NT2/D1 (cell line): ENCODE measurements around the gene SCN1B.
A peak's percentile ranks its signal among the peaks of the same experiment; 100 is the strongest.

Experiments
- DNase-seq: peaks from one replicate; pipeline ENCODE4 v3.0.0-alpha.2; 2011; ENCODE audit warnings: low read depth, low spot score
- H3K27me3 ChIP-seq: 2 replicates; pipeline ENCODE4 v1.6.0; 2011; ENCODE audit warnings: mild to moderate bottlenecking; ENCODE audit not compliant: insufficient read length, insufficient read depth
- H3K36me3 ChIP-seq: 2 replicates; pipeline ENCODE4 v1.6.1; 2011; ENCODE audit warnings: mild to moderate bottlenecking, low read length, mixed read lengths; ENCODE audit not compliant: insufficient read depth, insufficient read length
- H3K4me1 ChIP-seq: 2 replicates; pipeline ENCODE4 v1.5.1; 2011; ENCODE audit not compliant: insufficient read depth, insufficient read length
- H3K4me3 ChIP-seq: 2 replicates; pipeline ENCODE4 v1.5.1; 2011; ENCODE audit warnings: low read depth; ENCODE audit not compliant: insufficient read length
- H3K9ac ChIP-seq: 2 replicates; pipeline ENCODE4 v1.6.0; 2011; ENCODE audit warnings: low read depth; ENCODE audit not compliant: insufficient read length
- H3K9me3 ChIP-seq: 2 replicates; pipeline ENCODE4 v1.5.1; 2011; ENCODE audit warnings: mild to moderate bottlenecking, low read length; ENCODE audit not compliant: insufficient read depth
- SUZ12 ChIP-seq: IDR thresholded peaks from 2 replicates; pipeline ENCODE4 v1.6.1; 2011; ENCODE audit not compliant: insufficient read length, insufficient read depth; ENCODE audit errors: extremely low read depth
- YY1 ChIP-seq: IDR thresholded peaks from 2 replicates; pipeline ENCODE4 v1.6.1; 2011; ENCODE audit not compliant: insufficient read length, insufficient read depth
- ZNF274 ChIP-seq: IDR thresholded peaks from 2 replicates; pipeline ENCODE4 v1.6.1; 2011; ENCODE audit warnings: mild to moderate bottlenecking, low read depth, low read length

SCN1B gene

GRCh38 chr19:34998777-34999497 is 31.3 kb upstream of the SCN1B start:
- H3K4me1 ChIP-seq = peaks cover 4% of the 10 kb centered on the region
- DNase-seq = peak; percentile 54

GRCh38 chr19:34999498-35000337 is 30.6 kb upstream of the SCN1B start, which contains the start of gene GRAMD1A:
Gene GRAMD1A, plus strand, starts transcription at chr19:35000323. Its CDS starts 156 bp downstream, at chr19:35000479.
- Histone ChIP-seq H3K4me3 (peak within 1 kb of the TSS; percentile 70), H3K9me3 (peaks cover 5% of the 10 kb centered on the region; the same call in 1 of the 2 replicates), H3K4me1 (peaks cover 2% of the 10 kb centered on the region), H3K36me3 (peaks cover 22% of the 10 kb centered on the region), H3K27me3 (no peaks in the 10 kb centered on the region), H3K9ac (peak within 1 kb of the TSS; percentile 92)
- DNase-seq = peak; percentile 69
- TF ChIP-seq YY1 (no peak), SUZ12 (no peak), ZNF274 (no peak)

More at GRCh38 chr19:34998777-34999497, 31.3 kb upstream of the SCN1B start:
- H3K4me3 ChIP-seq = peak overlapping the region; percentile 70
- peaks cover 8% of the 10 kb centered on the region; the same call in 1 of the 2 replicates for H3K9me3 ChIP-seq
- peaks cover 17% of the 10 kb centered on the region for H3K36me3 ChIP-seq
- no peaks in the 10 kb centered on the region for H3K27me3 ChIP-seq
- peak overlapping the region; percentile 92 for H3K9ac ChIP-seq
- TF ChIP-seq SUZ12 (no peak), ZNF274 (no peak), YY1 (no peak)

DNA sequence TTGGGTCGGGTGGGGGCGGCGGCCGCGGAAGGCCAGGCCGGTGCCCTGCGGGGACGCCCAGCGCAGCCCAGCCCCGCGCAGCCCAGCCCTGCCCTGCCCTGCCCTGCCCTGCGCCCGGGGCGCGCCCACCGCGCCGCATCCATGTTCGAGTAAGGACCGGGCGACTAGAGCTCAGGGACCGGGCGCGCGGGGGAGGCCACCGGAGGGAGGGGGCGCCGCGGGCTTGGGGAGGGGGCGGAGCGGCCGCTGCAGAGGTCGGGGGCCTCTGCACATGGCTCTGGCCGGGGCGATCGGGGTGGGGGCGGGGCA is 30.0 kb upstream of the SCN1B start:
- H3K9me3 ChIP-seq = no peaks in the 10 kb centered on the region
- H3K36me3 ChIP-seq = peaks cover 26% of the 10 kb centered on the region
- H3K4me3 ChIP-seq = peak overlapping the region; percentile 70
- peak overlapping the region; percentile 81 for H3K9ac ChIP-seq
- no peaks in the 10 kb centered on the region for H3K27me3 ChIP-seq
- DNase-seq = no peak
- H3K4me1 ChIP-seq = peaks cover 4% of the 10 kb centered on the region
- no peak for TF ChIP-seq SUZ12
- no peak for TF ChIP-seq YY1
- no peak for TF ChIP-seq ZNF274

DNA sequence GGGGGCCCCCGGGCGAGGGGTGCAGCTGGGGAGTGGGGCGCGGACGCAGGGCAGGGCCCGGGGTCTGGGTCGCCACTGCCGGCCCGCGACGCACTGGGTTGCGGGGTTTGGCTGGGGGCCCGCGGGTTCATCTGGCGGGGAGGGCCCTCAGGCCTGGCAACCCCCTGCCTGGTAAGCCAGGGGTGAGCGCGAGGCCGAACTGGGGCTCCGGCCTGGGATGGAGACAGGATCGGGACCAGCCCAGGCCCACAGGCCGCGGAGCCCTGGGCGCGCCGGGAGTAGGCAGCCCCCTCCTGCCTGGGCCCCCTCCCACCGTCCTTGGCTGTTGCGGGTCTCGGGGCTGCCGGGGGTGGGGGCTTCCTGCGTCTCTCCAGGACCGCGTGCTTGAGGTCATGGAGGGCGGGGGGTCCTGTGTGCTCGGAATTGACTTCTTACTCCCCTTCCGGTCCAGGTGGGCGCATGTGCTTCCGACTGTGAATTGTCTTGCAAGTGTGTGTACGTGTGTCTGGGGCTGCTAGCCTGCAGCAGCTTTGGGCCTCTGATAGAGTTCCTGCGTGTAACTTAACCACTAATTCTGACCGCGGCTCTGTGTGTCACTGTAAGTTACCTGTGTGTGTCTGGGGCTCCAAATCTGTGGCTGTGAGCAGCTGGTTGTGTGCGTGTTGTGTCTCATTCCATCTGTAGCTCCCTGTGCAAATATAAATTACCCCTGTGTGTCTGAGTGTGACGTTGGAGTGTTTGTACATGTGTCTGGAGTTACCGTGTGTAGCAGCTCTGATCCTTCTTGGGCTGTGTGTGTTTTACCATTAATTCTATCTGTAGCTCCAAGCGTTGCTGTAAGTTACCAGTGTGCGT is 29.4 kb upstream of the SCN1B start:
- H3K4me1 ChIP-seq = peaks cover 4% of the 10 kb centered on the region
- peak overlapping the region; percentile 64 for H3K4me3 ChIP-seq
- H3K36me3 ChIP-seq = peaks cover 32% of the 10 kb centered on the region
- H3K9me3 ChIP-seq = no peaks in the 10 kb centered on the region
- H3K27me3 ChIP-seq = no peaks in the 10 kb centered on the region
- no peak for DNase-seq
- TF ChIP-seq ZNF274 = no peak
- TF ChIP-seq YY1 = no peak
- no peak for TF ChIP-seq SUZ12
- peak overlapping the region; percentile 81 for H3K9ac ChIP-seq

GRCh38 chr19:35002037-35002535 is 28.2 kb upstream of the SCN1B start:
- Histone ChIP-seq H3K27me3 (no peaks in the 10 kb centered on the region), H3K9ac (no peak overlapping the region), H3K4me1 (peaks cover 4% of the 10 kb centered on the region), H3K4me3 (no peak overlapping the region), H3K36me3 (peaks cover 44% of the 10 kb centered on the region), H3K9me3 (no peaks in the 10 kb centered on the region)
- no peak for DNase-seq
- TF ChIP-seq SUZ12 (no peak), ZNF274 (no peak), YY1 (no peak)

GRCh38 chr19:35004517-35005255 is 25.6 kb upstream of the SCN1B start:
- H3K4me3 ChIP-seq = no peak overlapping the region
- H3K27me3 ChIP-seq = no peaks in the 10 kb centered on the region
- H3K9ac ChIP-seq = peak overlapping the region; percentile 8
- DNase-seq = no peak
- peaks cover 2% of the 10 kb centered on the region for H3K4me1 ChIP-seq
- TF ChIP-seq ZNF274 = no peak
- no peaks in the 10 kb centered on the region for H3K9me3 ChIP-seq
- H3K36me3 ChIP-seq = peaks cover 54% of the 10 kb centered on the region
